Measurements from ENCODE around the gene FAM13A. TPM values are rescaled to one million over a fixed set of nuclear protein-coding genes. Genes with fewer than 3 reads are reported as not detected.

The FAM13A gene
- total and polyA plus RNA-seq, 2 experiments from 2014 or later: 19.3 to 44.2 TPM

DNA sequence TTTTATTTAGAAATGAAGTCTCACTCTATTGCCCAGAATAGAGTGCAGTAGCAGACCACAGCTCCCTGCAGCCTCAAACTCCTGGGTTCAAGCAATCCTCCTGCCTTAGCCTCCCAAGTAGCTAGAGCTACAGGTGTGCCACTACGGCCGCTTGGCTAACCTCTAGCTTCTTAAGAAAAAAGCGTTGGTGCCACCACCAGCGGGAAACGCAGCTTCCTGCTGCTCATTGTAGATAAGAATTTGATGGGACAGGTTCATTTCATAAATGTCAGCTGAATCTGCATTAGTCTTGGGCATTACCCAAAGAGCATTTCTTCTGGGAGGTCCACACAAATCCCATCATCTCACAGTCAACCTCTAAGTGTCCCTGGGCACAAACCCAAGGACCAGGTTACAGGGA, 326.2 kb downstream of the FAM13A start:
- 100% methylated on average over 5 of the region's 5 CpGs for WGBS (ENCODE audit: low lambda C conversion rate, missing lambda C conversion rate)
- no peaks in the 10 kb centered on the region for H3K36me3 ChIP-seq (replicated peaks; ENCODE audit: insufficient read depth, low read depth)
- TF ChIP-seq EZH2 (IDR thresholded peaks at IDR 0.05; ENCODE audit: borderline replicate concordance) (no peak), CTCF (IDR thresholded peaks at IDR 0.05; ENCODE audit: poor library complexity) (no peak), EZH2phosphoT487 (IDR thresholded peaks at IDR 0.05; ENCODE audit: low read depth, severe bottlenecking, unreplicated experiment) (no peak)

GRCh38 chr4:88729146-88729760, 327.7 kb downstream of the FAM13A start:
- DNase-seq (ENCODE audit: low spot score): no peak
- Histone ChIP-seq H4K20me1 (ENCODE audit: insufficient read depth, poor library complexity, severe bottlenecking) (no peaks in the 10 kb centered on the region), H3K9me2 (replicated peaks; ENCODE audit: insufficient read depth) (no peaks in the 10 kb centered on the region), H3K9me3 (ENCODE audit: low read depth) (no peaks in the 10 kb centered on the region), H3K4me2 (no peak overlapping the region), H3K4me3 (no peak overlapping the region), H3K4me1 (ENCODE audit: insufficient read depth) (no peaks in the 10 kb centered on the region), H3K27me3 (no peaks in the 10 kb centered on the region), H3K27ac (no peak overlapping the region), H3K79me2 (no peaks in the 10 kb centered on the region), H3K36me3 (replicated peaks; ENCODE audit: insufficient read depth, low read depth) (no peaks in the 10 kb centered on the region), H2AFZ (no peak overlapping the region)
- TF ChIP-seq CTCF (IDR thresholded peaks at IDR 0.05; ENCODE audit: poor library complexity) (no peak), EZH2 (IDR thresholded peaks at IDR 0.05; ENCODE audit: borderline replicate concordance) (no peak)
- 95% methylated on average over 6 of the region's 6 CpGs for WGBS (ENCODE audit: low lambda C conversion rate, missing lambda C conversion rate)

More for the DNA sequence above, 326.2 kb downstream of the FAM13A start:
- Histone ChIP-seq H3K4me3 (no peak overlapping the region), H3K4me1 (ENCODE audit: insufficient read depth) (no peaks in the 10 kb centered on the region), H3K9me3 (ENCODE audit: low read depth) (no peaks in the 10 kb centered on the region), H3K27ac (no peak overlapping the region), H3K9me2 (replicated peaks; ENCODE audit: insufficient read depth) (no peaks in the 10 kb centered on the region), H2AFZ (no peak overlapping the region), H3K27me3 (no peaks in the 10 kb centered on the region), H4K20me1 (ENCODE audit: insufficient read depth, poor library complexity, severe bottlenecking) (no peaks in the 10 kb centered on the region), H3K79me2 (no peaks in the 10 kb centered on the region), H3K4me2 (no peak overlapping the region)
- DNase-seq (ENCODE audit: low spot score): no peak

DNA sequence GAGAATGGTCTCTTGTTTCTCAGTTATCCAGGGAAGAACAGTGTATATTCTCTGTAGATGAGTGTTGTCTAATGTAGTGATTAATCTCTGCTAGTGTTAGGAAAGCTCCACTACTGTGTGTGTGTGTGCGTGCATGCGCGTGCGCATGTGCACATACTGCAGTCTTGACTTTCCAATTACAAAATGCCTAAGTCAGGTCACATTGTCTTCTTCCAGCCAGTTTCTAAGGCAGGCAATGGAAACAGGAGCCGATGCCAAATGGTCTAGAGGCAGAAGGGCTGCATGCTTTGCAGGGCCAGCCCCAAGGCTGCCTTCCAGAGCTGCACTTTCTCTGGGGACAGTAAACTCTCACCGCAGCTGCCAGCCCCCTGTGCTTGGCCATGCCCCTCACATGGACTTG, 328.8 kb downstream of the FAM13A start:
- Histone ChIP-seq H3K79me2 (no peaks in the 10 kb centered on the region), H3K4me2 (no peak overlapping the region), H3K27me3 (no peaks in the 10 kb centered on the region), H3K36me3 (replicated peaks; ENCODE audit: insufficient read depth, low read depth) (no peaks in the 10 kb centered on the region), H2AFZ (no peak overlapping the region), H3K27ac (no peak overlapping the region), H4K20me1 (ENCODE audit: insufficient read depth, poor library complexity, severe bottlenecking) (no peaks in the 10 kb centered on the region), H3K4me3 (no peak overlapping the region), H3K9me3 (ENCODE audit: low read depth) (no peaks in the 10 kb centered on the region), H3K4me1 (ENCODE audit: insufficient read depth) (no peaks in the 10 kb centered on the region), H3K9me2 (replicated peaks; ENCODE audit: insufficient read depth) (no peaks in the 10 kb centered on the region)
- no peak for DNase-seq (ENCODE audit: low spot score)
- TF ChIP-seq EZH2phosphoT487 (IDR thresholded peaks at IDR 0.05; ENCODE audit: low read depth, severe bottlenecking, unreplicated experiment) (no peak), CTCF (IDR thresholded peaks at IDR 0.05; ENCODE audit: poor library complexity) (no peak), EZH2 (IDR thresholded peaks at IDR 0.05; ENCODE audit: borderline replicate concordance) (no peak)
- WGBS (ENCODE audit: low lambda C conversion rate, missing lambda C conversion rate): 98% methylated on average over 6 of the region's 6 CpGs

All from hepatocyte (in vitro differentiated cells).